H1 (cell line): ENCODE results near the gene TBC1D22B.

Experiments used
- CREB1 ChIP-seq: IDR thresholded peaks from 2 replicates; pipeline ENCODE4 v1.6.1; 2012; ENCODE audit warnings: inconsistent platforms
- CTCF ChIP-seq, 3 experiments: IDR thresholded peaks; 1 replicate in 2 of 3; 2 replicates in 1 of 3; pipeline versions ENCODE4 v1.5.1 to v1.6.1; 2011; ENCODE audit warnings: low read length in 3 of 3, mild to moderate bottlenecking in 3 of 3, inconsistent platforms in 2 of 3, low read depth in 1 of 3, moderate library complexity in 1 of 3; ENCODE audit not compliant: insufficient read depth in 1 of 3; ENCODE audit errors: control extremely low read depth in 1 of 3
- EGR1 ChIP-seq: IDR thresholded peaks from 2 replicates; pipeline ENCODE4 v1.6.1; 2011; ENCODE audit warnings: low read depth, low read length, borderline replicate concordance
- JUND ChIP-seq: IDR thresholded peaks from 2 replicates; pipeline ENCODE4 v1.6.1; 2011; ENCODE audit warnings: mild to moderate bottlenecking, improper control_type of control experiment, low read length
- MAX ChIP-seq: IDR thresholded peaks from 2 replicates; pipeline ENCODE4 v1.6.1; 2012; ENCODE audit warnings: inconsistent platforms
- POLR2A ChIP-seq, 2 experiments: IDR thresholded peaks; 1 replicate in 1 of 2; 2 replicates in 1 of 2; pipeline ENCODE4 v1.6.1; 2011; ENCODE audit warnings: low read depth in 2 of 2, low read length in 2 of 2, mild to moderate bottlenecking in 2 of 2; ENCODE audit errors: control extremely low read depth in 1 of 2

GRCh38 chr6:37324131-37325033 is 66.8 kb downstream of the TBC1D22B start:
- TF ChIP-seq POLR2A (IDR thresholded peaks at IDR 0.05; ENCODE audit: control extremely low read depth in 1 of 2, low read depth in 2 of 2, low read length in 2 of 2) (no peak), CTCF (IDR thresholded peaks at IDR 0.05; ENCODE audit: control extremely low read depth in 1 of 3, insufficient read depth in 1 of 3, low read depth in 1 of 3, low read length in 3 of 3) (no peak), JUND (no peak), EGR1 (no peak), MAX (no peak), CREB1 (no peak)
